HG02852 (cell line): ENCODE results near the gene LRRC56.
"Not testable (repeated sequence)": the region's sequence is repeated elsewhere in the genome, so short reads cannot be mapped to it uniquely, and the experiment has no call there.

Experiments
- ATAC-seq: cut with Tn5 transposase; IDR thresholded peaks from one replicate; pipeline ENCODE4 v1.9.1; 2021; ENCODE audit warnings: mild to moderate bottlenecking, moderate library complexity; ENCODE audit not compliant: unreplicated experiment

LRRC56 gene

DNA sequence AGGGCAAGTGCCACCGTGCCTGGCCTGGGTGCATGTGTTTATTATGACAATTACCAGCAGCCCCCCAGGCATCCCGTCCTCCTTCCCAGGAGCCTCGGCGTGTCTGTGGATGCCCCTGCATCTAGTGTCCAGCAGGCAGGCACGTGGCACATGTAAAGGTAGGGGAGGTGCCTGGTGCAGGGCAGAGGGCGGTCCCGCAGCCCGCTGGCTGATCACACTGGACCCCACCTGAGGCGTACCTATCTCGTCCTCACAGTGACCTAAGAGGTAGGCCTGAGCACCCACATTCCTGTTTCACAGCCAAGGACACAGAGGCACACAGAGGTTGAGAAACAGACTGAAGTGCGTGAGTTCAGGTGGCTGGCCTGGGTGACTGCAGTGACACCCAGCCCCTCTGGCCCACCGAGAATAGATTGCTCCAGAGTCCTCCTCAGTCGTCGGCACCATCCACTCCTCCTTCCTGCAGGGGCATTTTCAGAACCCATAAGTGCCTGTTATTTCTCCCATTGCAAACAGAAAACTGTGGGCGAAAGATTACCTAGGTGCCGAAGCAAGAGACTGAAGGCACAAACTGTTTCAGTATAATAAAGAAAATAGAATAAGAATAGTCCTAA lies 35.9 kb downstream of the LRRC56 start:
- no peak for ATAC-seq

DNA sequence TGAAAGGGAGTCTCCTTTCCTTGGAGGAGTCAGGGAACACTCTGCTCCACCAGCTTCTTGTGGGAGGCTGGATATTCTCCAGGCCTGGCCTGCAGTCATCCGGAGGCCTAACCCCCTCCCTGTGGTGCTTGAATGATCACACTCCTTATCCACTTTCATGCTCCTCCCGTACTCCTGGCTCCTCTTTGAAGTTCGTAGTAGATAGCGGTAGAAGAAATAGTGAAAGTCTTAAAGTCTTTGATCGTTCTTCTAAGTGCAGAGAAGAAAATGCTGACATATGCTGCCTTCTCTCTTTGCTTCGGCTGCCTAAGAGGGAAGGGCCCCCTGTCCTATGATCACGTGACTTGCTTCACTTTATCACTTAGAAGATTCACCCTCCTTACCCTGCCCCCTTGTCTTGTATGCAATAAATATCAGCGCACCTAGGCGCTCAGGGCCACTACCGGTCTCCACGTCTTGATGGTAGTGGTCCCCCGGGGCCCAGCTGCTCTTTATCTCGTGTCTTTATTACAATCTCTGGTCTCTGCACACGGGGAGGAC lies 36.8 kb downstream of the LRRC56 start:
- not testable (repeated sequence) for ATAC-seq

DNA sequence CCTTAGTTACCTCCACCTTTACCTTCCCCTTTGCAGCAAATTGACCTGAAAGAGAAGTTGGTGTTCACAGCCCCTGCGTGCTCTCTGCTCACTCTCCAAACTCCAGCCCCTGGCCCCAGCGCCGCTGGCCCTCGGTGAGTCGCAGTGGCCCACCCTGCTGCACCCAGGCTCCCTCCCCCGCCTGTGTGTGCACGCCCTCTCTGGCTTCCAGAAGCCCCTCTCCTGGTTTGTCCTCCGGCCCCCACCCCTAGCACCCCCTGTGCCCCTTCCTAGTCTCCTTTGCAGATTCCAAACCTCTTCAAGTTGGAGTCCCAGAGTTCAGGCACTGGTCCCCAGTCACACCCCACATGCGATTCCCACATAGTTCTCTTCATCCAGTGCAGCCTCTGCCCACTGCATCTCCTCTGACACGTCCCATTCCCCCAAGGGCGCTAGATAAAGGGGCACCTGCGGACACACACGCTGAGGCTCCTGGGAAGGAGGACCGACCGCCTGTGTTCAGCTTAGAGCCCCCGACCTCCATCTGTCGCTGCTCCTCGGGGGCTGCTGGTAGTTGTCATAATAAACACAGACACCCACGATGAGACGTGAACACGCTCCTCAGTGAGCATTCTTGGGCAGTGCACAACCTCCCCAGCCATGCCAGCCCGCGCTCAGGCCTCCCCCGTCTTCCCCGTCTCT lies 37.4 kb downstream of the LRRC56 start:
- no peak for ATAC-seq

DNA sequence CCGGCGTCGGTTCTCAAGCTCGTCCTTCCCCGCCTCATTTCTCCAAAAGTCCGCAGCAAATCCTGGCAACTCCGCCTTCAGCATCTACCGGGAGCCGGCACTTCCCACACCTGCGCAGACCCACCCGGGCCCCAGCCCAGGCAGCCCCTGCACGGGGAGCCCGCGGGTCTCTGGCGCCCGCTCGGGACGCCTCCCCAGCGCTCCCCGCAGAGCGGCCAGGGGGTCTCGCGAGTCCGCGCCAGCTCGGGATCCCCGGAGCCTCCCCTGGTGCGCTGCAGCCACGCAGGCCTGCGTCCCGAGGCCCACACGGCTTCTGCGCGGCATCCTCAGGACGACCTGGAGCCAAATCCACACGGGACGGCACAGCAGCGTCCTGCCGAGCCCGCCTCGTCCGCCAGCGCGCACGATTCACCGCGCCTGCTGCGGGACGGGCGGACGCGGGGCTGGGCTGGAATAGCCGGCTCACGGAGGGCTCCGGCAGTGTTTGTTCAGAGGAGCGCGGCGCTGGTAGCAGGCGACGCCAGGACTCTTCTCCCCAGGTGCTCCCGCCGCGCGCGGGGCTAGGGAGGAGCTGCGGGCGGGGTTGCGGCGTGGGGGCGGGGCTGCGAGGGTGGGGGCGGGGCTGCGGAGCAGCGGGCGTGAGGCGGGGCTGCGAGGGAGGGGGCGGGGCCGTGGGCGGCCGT lies 38.1 kb downstream of the LRRC56 start:
- peak; percentile 29 for ATAC-seq

DNA sequence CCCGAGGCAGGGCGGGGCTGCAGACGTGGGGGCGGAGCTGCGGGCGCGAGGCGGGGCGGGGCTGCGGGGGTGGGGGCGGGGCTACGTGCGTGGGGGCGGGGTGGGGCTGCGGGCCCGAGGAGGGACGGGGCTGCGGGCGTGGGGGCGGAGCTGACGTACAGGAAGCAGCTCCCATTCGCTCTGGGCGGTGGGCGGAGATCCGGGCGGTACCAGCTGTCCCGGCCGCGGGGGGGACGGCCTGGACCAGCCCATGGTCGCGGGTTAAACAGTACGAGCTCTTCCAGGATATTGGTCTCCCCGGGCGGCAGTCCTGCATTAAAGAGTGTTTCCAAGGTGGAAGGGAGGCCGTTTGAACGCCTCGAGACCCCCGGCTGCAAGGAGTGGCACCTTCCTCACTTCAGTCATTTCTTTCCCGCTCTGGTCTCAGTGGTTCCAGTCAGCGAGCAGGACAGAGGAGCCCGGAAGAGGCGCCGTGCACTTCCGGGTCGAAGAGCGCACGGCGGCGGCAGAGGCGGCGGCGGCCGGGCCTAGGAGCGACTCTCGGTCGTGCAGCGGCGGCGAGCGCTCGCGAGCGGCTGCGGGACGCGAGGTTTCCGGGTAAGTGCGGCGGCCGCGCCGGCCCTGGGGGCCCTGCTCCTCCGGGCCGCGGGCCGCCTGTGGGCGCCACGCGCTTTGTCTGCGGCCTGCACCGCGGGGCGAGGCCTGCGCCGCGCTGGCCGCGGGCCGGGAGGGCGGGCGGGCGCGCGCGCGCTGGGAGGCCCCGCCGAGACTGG lies 38.9 kb downstream of the LRRC56 start, which contains the start of gene PHRF1:
PHRF1 (plus strand) TSS at position 475 of the 773 bp plus-strand sequence. CDS start 5,043 bp downstream, outside the sequence.
- peak; percentile 82 for ATAC-seq

DNA sequence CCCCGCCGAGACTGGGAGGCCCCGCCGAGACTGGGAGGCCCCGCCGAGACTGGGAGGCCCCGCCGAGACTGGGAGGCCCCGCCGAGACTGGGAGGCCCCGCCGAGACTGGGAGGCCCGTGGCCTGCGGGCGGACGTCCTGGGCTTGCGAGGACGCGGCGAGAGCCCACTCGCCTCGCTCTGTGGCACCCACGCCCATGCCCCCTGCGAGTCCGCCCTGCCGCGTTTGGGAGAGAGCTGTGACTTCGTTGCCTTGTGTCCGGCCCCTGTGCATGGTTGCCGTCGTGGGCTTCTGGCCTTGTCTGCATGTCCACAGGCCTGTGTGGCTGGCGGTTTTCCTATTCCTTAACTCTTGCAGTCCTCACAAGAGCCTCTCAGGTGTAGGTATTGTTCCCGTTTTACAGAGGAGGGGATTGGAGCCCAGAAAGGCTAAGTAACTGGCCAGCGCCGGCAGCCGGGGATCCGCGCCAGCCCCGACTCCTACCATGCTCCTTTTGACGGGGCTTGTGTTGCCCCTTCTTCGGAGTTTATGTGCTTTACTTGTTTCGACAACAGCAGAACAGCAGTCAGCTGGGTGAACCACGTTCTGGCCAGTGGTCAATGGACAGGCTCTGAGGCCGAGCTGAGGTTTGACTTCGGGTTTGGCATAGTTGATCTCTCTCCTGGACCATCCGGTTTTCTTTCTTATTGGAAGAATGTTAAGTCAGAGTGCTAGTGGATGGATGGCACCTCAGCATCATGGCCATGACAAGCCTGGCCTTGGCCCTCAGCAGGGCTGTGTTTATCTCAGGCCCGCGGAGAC lies 39.7 kb downstream of the LRRC56 start:
- no peak for ATAC-seq

DNA sequence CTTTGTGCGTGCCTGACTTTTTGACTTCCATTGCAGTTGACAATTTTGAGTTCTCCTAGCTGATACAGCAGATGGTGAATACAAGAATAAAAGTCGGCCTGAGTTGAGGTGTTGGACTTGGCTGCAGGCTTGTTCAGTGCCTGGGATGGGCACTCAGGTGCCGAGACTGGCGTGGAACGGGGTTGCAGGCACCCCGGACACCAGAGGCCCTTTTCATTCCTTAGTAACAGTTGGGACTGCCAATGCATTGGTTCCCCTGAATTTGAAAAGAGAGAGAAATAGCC lies 40.2 kb downstream of the LRRC56 start:
- no peak for ATAC-seq

DNA sequence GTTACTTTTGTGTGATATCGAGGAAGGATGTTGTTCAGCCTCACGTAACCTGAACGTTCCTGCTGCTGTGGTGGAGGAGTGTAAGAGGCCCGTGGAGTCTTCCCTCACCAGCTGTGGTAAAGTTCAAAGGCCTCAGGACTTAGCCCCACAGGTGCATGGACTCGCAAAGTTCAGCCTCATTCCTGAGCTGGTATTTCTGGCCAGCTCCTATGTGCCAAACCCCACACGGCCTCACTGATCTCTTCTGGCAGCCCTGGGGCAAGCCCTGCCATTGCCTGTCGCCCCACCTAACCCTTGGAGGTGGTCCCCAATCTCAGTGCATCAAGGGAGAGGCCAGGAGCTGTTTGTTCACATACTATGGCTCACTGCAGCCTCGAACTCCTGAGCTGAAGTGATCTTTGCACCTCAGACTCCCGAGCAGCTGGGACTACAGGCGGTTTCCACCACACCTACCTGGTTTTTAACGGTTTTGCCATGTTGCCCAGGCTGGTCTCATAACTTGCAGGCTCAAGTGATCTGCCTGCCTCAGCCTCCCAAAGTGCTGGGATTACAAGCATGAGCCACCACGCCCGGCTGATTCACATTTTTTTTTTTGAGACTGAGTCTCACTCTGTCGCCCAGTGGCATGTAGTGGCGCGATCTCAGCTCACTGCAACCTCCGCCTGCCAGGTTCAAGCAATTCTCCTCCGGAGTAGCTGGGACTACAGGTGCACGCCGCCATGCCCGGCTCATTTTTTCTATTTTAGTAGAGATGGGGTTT lies 41.1 kb downstream of the LRRC56 start:
- no peak for ATAC-seq

DNA sequence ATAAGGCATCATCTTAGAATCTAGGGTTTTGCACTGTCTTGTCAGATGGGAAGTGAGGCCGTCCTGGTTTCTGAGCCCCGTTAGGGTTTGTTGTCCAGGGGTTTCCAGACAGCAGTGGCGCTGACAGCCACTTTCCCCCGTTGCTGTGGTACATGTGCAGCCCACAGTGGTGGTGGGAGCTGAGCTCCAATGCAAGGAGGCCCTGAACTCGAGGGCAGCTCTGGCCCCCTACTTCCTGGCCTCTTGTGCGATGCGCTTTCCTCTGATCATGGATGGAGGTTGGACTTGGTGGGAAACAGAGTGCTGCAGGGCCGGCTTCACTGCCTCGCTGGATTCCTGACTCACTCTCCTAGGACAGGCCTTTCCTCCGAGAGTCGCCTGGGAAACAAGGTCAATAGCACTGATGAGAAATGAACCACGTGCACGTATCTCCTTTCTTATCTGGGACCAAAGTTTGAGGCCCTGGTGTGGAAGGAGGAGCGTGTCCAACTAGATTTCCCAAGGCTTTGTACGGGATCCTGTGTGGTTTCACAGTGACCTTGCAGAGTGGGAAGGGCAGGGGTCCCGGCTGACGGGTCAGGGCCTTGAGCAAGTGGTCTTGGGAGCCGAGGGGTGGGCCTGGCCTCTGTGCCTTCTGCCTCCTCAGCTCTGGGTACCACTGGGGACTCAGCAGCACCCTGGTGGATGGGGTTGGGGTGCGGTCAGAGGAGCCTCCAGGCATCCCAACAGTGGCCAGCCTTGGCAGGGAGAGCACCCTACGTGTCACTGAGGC lies 42.7 kb downstream of the LRRC56 start:
- ATAC-seq: no peak

DNA sequence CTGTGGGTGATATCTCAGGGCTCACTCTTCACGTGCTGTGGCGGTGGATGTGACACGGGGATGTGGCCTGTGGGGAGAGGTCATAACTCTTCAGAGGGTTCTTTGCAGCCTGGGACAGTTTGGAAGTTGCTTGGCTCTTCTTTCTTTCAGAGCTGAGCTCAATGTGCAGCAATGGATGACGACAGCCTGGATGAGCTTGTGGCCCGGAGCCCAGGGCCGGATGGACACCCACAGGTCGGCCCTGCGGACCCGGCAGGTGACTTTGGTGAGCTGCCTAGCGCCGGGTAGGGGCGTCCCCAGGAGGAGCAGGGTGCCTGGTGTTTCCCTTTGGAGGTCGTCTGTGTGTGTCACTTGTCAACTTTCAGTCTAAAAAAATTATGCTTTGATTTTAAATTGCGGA lies 44.0 kb downstream of the LRRC56 start:
- ATAC-seq: no peak

DNA sequence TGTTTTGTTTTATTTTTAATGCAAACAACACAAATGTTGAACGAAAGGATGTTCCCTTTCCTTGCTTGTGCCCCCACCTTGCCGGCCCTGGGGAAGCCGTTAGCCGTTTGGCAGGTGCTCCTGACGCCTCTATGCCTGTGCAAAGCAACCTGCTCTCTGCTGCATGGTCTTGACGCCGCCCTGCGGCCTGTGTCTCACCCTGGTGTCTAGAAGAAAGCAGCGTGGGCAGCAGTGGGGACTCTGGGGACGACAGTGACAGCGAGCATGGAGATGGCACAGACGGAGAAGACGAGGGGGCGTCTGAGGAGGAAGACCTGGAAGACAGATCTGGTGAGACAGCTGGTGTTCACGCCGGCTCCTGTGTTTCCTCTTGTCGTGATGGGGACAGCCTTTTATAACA lies 44.4 kb downstream of the LRRC56 start:
- no peak for ATAC-seq

DNA sequence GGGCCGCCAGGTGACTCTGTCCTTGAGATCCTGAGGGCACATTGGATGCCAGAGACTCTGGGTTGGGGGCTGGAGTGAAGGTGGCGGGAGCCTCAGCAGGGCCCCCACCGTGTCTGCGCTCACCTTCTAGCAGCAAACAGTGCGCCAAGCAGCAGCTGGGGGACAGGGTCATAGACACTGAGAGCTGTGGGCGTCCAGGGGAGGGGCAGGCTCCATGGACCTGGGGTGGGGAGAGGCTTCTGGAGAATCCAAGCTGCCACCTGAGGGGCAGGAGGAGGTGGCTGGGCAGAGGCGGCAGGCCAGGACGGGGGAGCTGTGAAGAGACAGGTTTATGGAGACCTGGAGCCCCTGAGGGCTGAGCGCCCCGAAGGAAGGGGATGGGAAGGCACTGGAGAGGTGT lies 47.0 kb downstream of the LRRC56 start:
- no peak for ATAC-seq

DNA sequence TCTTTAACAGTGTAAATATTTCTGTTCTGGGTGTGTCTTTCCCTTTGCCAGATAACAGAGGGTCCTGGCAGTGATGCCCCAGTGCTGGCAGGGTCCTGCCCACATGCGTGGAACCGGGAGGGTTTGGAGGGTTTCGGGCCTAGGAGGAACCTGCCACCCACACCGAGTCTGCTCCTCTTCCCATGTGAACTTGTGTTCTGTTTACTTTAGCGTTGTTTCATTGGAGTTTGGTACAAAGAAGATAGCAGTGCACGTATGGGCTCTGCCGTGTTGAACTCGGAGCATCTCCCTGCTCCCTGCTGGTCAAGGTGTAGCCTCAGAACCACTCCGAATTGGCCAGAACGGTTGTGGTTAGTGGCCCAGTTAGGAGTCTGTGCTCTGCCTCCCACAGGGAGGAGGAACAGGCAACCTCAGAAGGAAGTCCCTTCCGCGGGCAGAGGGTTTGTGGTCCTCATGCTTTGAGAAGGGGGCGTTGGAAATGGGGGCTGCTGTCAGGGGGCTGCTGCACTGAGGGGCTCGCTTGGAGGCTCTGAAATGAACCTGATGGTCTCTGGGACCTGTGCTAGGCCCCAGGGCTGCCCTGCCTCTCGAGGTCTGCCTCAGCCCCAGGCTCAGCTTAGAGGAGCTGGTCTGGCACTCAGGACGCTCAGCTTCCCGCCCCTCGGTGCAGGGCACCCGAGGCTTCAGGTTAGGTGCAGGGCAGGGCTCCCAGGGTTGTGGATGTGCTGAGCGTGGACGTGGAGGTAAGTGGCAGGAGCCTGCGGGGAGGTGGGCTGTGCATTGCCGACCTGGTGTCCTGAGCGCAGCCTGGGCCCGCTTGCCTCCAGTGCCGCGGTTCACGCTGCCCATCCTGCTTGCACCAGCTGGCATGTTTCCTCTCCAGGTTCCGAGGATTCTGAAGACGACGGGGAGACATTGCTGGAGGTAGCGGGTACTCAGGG lies 49.3 kb downstream of the LRRC56 start:
- no peak for ATAC-seq

DNA sequence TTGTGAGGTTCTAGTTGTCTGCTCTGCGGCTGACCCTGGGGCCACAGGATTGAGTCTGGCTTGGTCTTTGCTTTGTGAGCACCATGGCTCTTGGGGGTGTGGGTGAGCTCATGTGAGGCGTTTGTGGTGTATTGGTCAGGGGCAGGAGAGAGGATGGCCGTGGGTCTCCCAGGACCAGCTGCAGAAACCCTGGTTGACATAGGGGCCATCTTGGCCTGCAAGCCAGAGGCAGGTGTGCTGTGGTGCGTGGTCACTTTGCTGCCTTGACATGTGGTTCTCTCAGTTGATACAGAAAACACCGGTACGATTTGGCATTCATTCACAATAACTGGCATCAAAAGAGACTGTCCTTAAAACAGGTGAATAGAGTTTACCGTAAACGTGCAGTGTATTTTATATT lies 50.2 kb downstream of the LRRC56 start:
- ATAC-seq: no peak

DNA sequence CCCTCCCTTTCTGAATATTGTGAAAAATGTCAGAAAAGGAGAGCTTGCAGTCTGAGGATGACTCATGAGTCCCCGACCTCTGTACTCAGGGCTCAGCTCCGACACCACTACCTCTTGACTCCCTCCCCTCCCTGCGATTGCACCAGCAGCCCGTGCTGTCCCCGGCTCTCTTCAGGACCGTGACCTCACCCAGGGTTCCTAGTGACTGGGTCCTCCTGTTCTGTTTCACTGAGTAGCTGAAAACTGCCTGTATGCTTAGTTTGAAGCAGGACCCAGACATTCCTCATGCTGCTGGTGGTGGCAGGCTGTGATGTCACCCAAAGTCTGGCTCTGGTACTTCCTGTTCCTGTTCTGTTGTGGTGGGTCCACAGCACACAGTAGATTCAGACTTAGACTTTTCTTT lies 50.7 kb downstream of the LRRC56 start:
- no peak for ATAC-seq

DNA sequence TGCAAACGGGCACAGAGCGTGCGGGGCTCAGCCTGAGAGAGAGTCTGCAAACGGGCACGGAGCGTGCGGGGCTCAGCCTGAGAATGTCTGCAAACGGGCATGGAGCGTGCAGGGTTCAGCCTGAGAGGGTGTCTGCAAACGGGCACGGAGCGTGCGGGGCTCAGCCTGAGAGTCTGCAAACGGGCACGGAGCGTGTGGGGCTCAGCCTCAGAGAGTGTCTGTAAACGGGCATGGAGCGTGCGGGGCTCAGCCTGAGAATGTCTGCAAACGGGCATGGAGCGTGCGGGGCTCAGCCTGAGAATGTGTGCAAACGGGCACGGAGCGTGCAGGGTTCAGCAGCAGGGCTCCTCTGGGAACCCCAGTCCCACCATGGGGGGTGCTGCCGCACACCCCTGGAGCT lies 52.5 kb downstream of the LRRC56 start:
- no peak for ATAC-seq

DNA sequence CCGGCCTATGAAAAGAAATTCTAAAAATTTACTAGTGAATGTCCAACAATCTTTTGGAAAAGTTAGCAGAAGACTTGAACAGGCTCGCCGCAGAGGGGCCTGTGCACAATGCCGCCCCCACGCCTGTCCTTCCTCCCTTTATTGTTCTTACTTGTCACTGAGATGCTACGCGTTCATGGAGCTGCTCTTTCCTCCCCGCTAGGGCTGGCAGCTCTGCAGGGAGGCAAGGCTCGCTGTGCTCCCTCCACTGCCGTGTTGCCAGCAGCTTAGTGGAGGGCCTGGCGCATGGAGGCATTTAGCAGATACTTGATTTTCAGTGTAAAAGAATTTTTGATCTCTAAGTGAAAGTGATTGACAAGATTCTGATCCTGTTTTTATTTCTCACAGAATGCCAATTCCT lies 53.7 kb downstream of the LRRC56 start:
- no peak for ATAC-seq

DNA sequence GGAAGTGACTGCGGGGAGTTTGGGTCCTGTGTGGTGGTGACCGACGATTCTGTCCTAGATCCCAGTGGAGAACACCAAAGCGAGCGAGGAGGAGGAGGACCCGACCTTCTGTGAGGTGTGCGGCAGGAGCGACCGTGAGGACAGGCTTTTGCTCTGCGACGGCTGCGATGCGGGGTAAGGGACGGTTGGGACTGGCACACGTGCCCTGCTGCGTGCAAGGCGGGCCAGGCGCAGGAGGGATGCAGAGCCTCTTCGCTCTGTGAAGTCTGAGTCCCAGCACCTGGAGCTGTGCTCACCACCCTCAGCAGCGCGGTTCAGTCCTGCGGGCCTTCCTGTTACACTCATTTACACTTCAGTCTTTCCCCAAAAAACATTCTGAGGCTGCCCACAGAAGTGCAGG lies 55.2 kb downstream of the LRRC56 start:
- ATAC-seq: no peak
